IPS-NIHi11 (cell line): Measurements from ENCODE around the gene BAHCC1.

Source experiments
- DNase-seq: peaks from one replicate; pipeline ENCODE4 v3.0.0; 2012; ENCODE audit warnings: mixed read lengths, low spot score

The BAHCC1 gene

GRCh38 chr17:81427173-81428120, 32.2 kb downstream of the BAHCC1 start:
- DNase-seq, result no peak

- DNase-seq, result no peak
These were observed 32.9 kb downstream of the BAHCC1 start for GRCh38 chr17:81428121-81428515.

GRCh38 chr17:81428516-81428915, 33.3 kb downstream of the BAHCC1 start:
- no peak for DNase-seq

GRCh38 chr17:81428948-81429774, 33.9 kb downstream of the BAHCC1 start:
- DNase-seq, result peak; percentile 66

- peak; percentile 66 for DNase-seq
These were observed 34.7 kb downstream of the BAHCC1 start for GRCh38 chr17:81429821-81430551.

GRCh38 chr17:81431545-81432482, 36.6 kb downstream of the BAHCC1 start:
- no peak for DNase-seq

- no peak for DNase-seq
These were observed 37.7 kb downstream of the BAHCC1 start for GRCh38 chr17:81432941-81433340.

GRCh38 chr17:81433656-81434055, 38.4 kb downstream of the BAHCC1 start:
- no peak for DNase-seq

- no peak for DNase-seq
These were observed 38.8 kb downstream of the BAHCC1 start for GRCh38 chr17:81434072-81434471.

GRCh38 chr17:81434681-81435417, 39.6 kb downstream of the BAHCC1 start:
- no peak for DNase-seq

- DNase-seq, result no peak
These were observed 40.5 kb downstream of the BAHCC1 start for GRCh38 chr17:81435652-81436293.

- no peak for DNase-seq
These were observed 41.1 kb downstream of the BAHCC1 start for GRCh38 chr17:81436294-81436849.

GRCh38 chr17:81437191-81437651, 42.0 kb downstream of the BAHCC1 start:
- no peak for DNase-seq

- DNase-seq, result no peak
These were observed 42.9 kb downstream of the BAHCC1 start for GRCh38 chr17:81438007-81438659.

GRCh38 chr17:81438688-81439087, 43.4 kb downstream of the BAHCC1 start:
- DNase-seq, result no peak

GRCh38 chr17:81440051-81440471, 44.8 kb downstream of the BAHCC1 start:
- no peak for DNase-seq

GRCh38 chr17:81440511-81441244, 45.4 kb downstream of the BAHCC1 start:
- peak; percentile 95 for DNase-seq

- no peak for DNase-seq
These were observed 47.5 kb downstream of the BAHCC1 start for GRCh38 chr17:81442791-81443190.
